Esophagus muscularis mucosa (tissue), 3 donors: ENCODE data around the gene NCKIPSD.

Source experiments
- CTCF ChIP-seq, 3 experiments: fragments of 200-600 bp in 2 of 3; fragments of 450-650 bp in 1 of 3; sonication (generic) in 2 of 3; IDR thresholded peaks; one replicate each; pipeline ENCODE4 v1.5.1; 2017 to 2019; ENCODE audit warnings: antibody characterized with exemption in 3 of 3, mild to moderate bottlenecking in 2 of 3, moderate library complexity in 1 of 3
- POLR2A ChIP-seq: fragments of 450-650 bp; IDR thresholded peaks from one replicate; pipeline ENCODE4 v1.6.1; 2017; ENCODE audit warnings: antibody characterized with exemption, moderate library complexity, mild to moderate bottlenecking, low read depth

GRCh38 chr3:48633256-48633655 is 52.5 kb downstream of the NCKIPSD start:
- TF ChIP-seq CTCF (IDR thresholded peaks at IDR 0.05) (no peak), POLR2A (no peak)
